Measurements from ENCODE around the gene CDK6. TPM values are rescaled to one million over a fixed set of nuclear protein-coding genes. Genes with fewer than 3 reads are reported as not detected.

CDK6 gene
- total RNA-seq, 2 experiments from 2014 or later = 130 to 138 TPM

DNA sequence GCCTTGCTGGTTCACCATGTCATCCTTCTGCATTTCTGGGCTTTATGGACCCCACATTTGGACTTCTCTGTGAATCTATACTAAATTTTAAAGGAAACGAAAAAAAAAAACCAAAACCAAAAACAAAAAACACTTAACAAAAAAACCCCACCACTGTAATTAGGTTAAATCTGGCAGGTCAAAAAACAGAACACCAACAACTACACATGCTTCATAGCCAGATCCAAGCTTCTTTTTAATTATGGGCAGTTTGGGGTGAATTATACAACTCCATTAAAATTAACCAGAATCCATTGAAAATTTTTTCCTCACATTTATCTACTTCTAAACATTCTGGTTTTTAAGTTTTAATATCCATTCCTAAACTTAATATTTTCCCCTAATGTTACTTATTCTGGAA lies 58.4 kb downstream of the CDK6 start:
- H3K4me3 Mint-ChIP-seq = no peak overlapping the region
- no peak overlapping the region for H3K27ac Mint-ChIP-seq
- intact Hi-C loops (cut with micrococcal nuclease) = no loop called here
- no peaks in the 10 kb centered on the region for H3K27me3 Mint-ChIP-seq
- H3K4me1 Mint-ChIP-seq (ENCODE audit: low read depth) = peaks cover 49% of the 10 kb centered on the region
- ChIA-PET POLR2A (no interaction called here), CTCF (no interaction called here)
- TF ChIP-seq, protein P1, sequence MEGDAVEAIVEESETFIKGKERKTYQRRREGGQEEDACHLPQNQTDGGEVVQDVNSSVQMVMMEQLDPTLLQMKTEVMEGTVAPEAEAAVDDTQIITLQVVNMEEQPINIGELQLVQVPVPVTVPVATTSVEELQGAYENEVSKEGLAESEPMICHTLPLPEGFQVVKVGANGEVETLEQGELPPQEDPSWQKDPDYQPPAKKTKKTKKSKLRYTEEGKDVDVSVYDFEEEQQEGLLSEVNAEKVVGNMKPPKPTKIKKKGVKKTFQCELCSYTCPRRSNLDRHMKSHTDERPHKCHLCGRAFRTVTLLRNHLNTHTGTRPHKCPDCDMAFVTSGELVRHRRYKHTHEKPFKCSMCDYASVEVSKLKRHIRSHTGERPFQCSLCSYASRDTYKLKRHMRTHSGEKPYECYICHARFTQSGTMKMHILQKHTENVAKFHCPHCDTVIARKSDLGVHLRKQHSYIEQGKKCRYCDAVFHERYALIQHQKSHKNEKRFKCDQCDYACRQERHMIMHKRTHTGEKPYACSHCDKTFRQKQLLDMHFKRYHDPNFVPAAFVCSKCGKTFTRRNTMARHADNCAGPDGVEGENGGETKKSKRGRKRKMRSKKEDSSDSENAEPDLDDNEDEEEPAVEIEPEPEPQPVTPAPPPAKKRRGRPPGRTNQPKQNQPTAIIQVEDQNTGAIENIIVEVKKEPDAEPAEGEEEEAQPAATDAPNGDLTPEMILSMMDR (IDR thresholded peaks at IDR 0.05) = no peak
- H3K36me3 Mint-ChIP-seq (ENCODE audit: low read depth) = peaks cover 54% of the 10 kb centered on the region
- ATAC-seq (no peak), DNase-seq (no peak)
- H3K9me3 Mint-ChIP-seq = peaks cover 2% of the 10 kb centered on the region

- Mint-ChIP-seq H3K27me3 (no peaks in the 10 kb centered on the region), H3K4me3 (no peak overlapping the region), H3K27ac (no peak overlapping the region), H3K4me1 (ENCODE audit: low read depth) (peaks cover 39% of the 10 kb centered on the region), H3K36me3 (ENCODE audit: low read depth) (peaks cover 49% of the 10 kb centered on the region), H3K9me3 (no peaks in the 10 kb centered on the region)
- ATAC-seq (no peak), DNase-seq (no peak)
- CTCF ChIA-PET = interaction anchor here (1.0 to 1.5 kb wide), 2 partner anchors 10 to 111 kb away, joined by 3 to 4 read pairs; no protein-coding TSS in a partner anchor
- intact Hi-C loops (cut with micrococcal nuclease) = no loop called here
- TF ChIP-seq, protein P1 (IDR thresholded peaks at IDR 0.05) = no peak
- POLR2A ChIA-PET = interaction anchor here (0.7 to 1.2 kb wide), 3 partner anchors 25 to 131 kb away, joined by 3 to 4 read pairs (median 3); no protein-coding TSS in a partner anchor
Observed at GRCh38 chr7:92773808-92774207, 62.6 kb downstream of the CDK6 start.

DNA sequence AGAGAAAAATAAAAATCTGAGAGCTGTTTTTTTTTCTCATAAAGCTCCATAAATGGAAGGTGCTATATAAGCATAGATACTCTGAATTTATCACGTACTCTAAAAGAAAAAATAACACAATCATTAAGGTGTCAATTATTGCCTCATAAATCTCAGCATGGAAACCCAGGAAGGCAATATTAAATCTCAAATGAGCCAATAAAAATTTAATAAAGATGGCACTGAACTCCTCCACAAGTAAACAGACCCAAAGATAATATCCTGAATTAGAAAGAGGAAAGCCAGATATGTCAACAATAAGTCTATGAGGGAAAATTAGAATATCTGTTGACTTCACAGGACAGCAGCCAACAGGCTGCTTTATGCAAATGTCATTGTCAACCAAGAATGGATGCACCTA lies 66.5 kb downstream of the CDK6 start:
- CTCF ChIA-PET = no interaction called here
- Mint-ChIP-seq H3K9me3 (no peaks in the 10 kb centered on the region), H3K36me3 (ENCODE audit: low read depth) (peaks cover 56% of the 10 kb centered on the region), H3K27ac (peak overlapping the region; percentile 81), H3K4me3 (no peak overlapping the region), H3K27me3 (no peaks in the 10 kb centered on the region), H3K4me1 (ENCODE audit: low read depth) (peaks cover 55% of the 10 kb centered on the region)
- POLR2A ChIA-PET = interaction anchor here (1.6 to 1.8 kb wide), 2 partner anchors 32 to 138 kb away, joined by 3 to 4 read pairs; no protein-coding TSS in a partner anchor
- ATAC-seq (no peak), DNase-seq (no peak)
- TF ChIP-seq, protein P1 (IDR thresholded peaks at IDR 0.05) = no peak
- intact Hi-C loops (cut with micrococcal nuclease) = loop anchor here (5.0 kb wide), 1 partner anchor 42 kb away; no protein-coding TSS in a partner anchor

DNA sequence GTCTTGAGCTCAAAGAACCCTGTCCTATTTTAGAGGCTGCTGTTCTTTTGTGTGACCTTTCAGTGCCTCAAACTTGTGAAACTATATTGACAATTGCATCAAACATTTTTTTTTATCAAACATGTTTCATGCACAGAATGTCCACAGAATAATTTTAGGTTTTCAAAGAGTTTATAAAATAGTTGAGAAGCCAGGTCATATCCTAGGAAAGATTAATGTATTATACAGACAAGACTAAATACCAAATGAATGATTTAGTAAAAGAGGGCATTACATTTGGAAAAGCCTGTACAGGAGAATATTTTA lies 67.0 kb downstream of the CDK6 start:
- ChIA-PET POLR2A (interaction anchor here (0.9 to 1.8 kb wide), 3 partner anchors 31 to 137 kb away, joined by 3 to 4 read pairs (median 4); no protein-coding TSS in a partner anchor), CTCF (no interaction called here)
- no peaks in the 10 kb centered on the region for H3K27me3 Mint-ChIP-seq
- peak overlapping the region; percentile 81 for H3K27ac Mint-ChIP-seq
- peak; percentile 40 for ATAC-seq
- TF ChIP-seq, protein P1 (IDR thresholded peaks at IDR 0.05) = no peak
- no peaks in the 10 kb centered on the region for H3K9me3 Mint-ChIP-seq
- peaks cover 54% of the 10 kb centered on the region for H3K4me1 Mint-ChIP-seq (ENCODE audit: low read depth)
- no peak overlapping the region for H3K4me3 Mint-ChIP-seq
- intact Hi-C loops (cut with micrococcal nuclease) = loop anchor here (5.0 kb wide), 1 partner anchor 43 kb away; no protein-coding TSS in a partner anchor
- DNase-seq = no peak
- peaks cover 57% of the 10 kb centered on the region for H3K36me3 Mint-ChIP-seq (ENCODE audit: low read depth)

DNA sequence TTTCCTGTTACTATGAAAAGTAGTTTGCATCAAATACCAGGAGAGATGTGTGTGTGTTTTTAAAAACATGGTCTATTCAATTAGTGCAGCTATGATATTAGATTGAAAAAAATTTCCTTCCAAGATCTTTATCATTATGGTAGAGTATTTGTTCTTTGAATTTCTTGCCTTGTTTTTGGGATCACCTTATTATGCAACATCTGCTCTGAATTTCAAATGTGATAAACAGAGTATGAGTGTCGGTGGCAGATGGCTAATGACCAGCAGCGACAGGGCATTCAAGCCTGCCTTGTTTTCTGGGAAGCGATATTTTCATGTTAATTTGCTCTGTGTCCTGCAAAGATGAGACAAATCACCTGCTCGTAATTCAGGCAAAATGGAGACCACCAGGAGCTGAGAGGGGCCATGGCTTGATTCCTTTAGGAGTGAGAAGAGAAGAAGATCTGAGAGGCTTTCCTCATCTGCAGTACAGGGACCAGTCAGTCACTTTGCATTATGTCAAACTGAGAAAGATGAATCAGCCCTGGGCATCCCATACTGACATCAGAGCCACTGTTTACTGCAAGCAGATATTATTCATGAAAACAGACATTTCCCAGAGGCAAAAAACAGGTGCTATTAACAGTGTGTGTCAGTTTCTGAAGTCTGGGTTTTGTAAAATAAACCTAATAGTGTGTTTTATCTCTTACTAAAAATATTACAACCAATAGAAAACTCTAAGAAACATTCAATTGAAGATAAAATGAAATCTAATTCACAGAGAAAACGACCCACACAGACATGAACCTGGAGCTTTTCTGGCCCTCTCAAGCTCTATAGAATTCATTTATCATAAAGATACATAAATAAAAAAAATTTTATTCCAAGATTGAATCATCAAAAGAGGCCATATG lies 67.6 kb downstream of the CDK6 start:
- POLR2A ChIA-PET = interaction anchor here (0.9 to 1.8 kb wide), 3 partner anchors 31 to 137 kb away, joined by 3 to 4 read pairs (median 4); no protein-coding TSS in a partner anchor
- ATAC-seq (peak; percentile 92), DNase-seq (peak; percentile 65)
- Mint-ChIP-seq H3K9me3 (no peaks in the 10 kb centered on the region), H3K4me1 (ENCODE audit: low read depth) (peaks cover 56% of the 10 kb centered on the region), H3K27ac (peak overlapping the region; percentile 84), H3K36me3 (ENCODE audit: low read depth) (peaks cover 56% of the 10 kb centered on the region), H3K27me3 (no peaks in the 10 kb centered on the region), H3K4me3 (peak overlapping the region; percentile 6)
- CTCF ChIA-PET = interaction anchor here (2.1 kb wide), 1 partner anchor 11 kb away, joined by 6 read pairs; no protein-coding TSS in a partner anchor
- TF ChIP-seq, protein P1 (IDR thresholded peaks at IDR 0.05) = no peak
- intact Hi-C loops (cut with micrococcal nuclease) = loop anchor here (5.0 kb wide), 1 partner anchor 44 kb away; no protein-coding TSS in a partner anchor

Data from activated CD8-positive, alpha-beta T cell treated with anti-CD3 and anti-CD28 coated beads for 36 hours (primary cell).